Rectal smooth muscle tissue (tissue), 1 donor: Measurements from ENCODE around the gene ACBD6.
A peak's percentile ranks its signal among the peaks of the same experiment; 100 is the strongest.
"Not testable (repeated sequence)": the region's sequence is repeated elsewhere in the genome, so short reads cannot be mapped to it uniquely, and the experiment has no call there.

Experiments
- H3K27ac ChIP-seq: one replicate; pipeline ENCODE4 v1.7.0; 2013; ENCODE audit warnings: low read depth, low read length, inconsistent platforms
- H3K27me3 ChIP-seq: one replicate; pipeline ENCODE4 v1.7.0; 2013; ENCODE audit warnings: low read length; ENCODE audit not compliant: control insufficient read depth, insufficient read depth
- H3K36me3 ChIP-seq: one replicate; pipeline ENCODE4 v1.7.0; 2013; ENCODE audit warnings: low read length; ENCODE audit not compliant: control insufficient read depth, insufficient read depth
- H3K4me1 ChIP-seq: one replicate; pipeline ENCODE4 v1.7.0; 2013; ENCODE audit warnings: low read length; ENCODE audit not compliant: control insufficient read depth, insufficient read depth
- H3K4me3 ChIP-seq: one replicate; pipeline ENCODE4 v1.7.0; 2013; ENCODE audit warnings: low read length
- H3K9ac ChIP-seq: one replicate; pipeline ENCODE4 v1.7.0; 2013; ENCODE audit warnings: low read length

Gene ACBD6

GRCh38 chr1:180502361-180503279 is at the start of gene ACBD6:
TSS of gene ACBD6 (minus strand) at chr1:180502577. CDS start at chr1:180502266, 311 bp downstream.
- H3K4me3 ChIP-seq, result peak within 1 kb of the TSS; percentile 78
- peak within 1 kb of the TSS; percentile 90 for H3K27ac ChIP-seq
- H3K4me1 ChIP-seq, result peaks cover 9% of the 10 kb centered on the region
- no peaks in the 10 kb centered on the region for H3K36me3 ChIP-seq
- H3K9ac ChIP-seq, result peak within 1 kb of the TSS; percentile 75
- no peaks in the 10 kb centered on the region for H3K27me3 ChIP-seq

DNA sequence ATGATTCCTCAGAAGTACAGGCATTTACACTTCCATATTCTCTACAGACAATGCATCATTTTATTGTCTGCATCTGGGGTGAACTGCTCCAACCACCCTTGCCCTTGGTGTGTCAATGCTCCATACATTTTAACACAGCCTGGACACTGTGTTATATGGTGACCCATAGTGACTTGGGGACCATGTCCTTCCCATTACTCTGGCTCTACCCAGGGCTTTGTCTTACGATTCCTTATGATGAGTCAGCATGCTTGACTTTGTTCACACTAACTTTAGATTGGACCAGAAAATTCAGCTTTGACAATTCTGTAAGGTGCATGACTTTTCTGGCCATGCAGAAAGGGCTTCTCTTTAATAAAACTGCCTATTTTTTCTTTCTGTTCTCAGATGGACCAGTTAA is 49.6 kb upstream of the ACBD6 start:
- Histone ChIP-seq H3K27ac (no peak overlapping the region), H3K9ac (no peak overlapping the region), H3K27me3 (no peaks in the 10 kb centered on the region), H3K36me3 (no peaks in the 10 kb centered on the region), H3K4me3 (no peak overlapping the region), H3K4me1 (no peaks in the 10 kb centered on the region)

GRCh38 chr1:180550241-180550640 is 47.9 kb upstream of the ACBD6 start:
- Histone ChIP-seq H3K27me3 (no peaks in the 10 kb centered on the region), H3K9ac (no peak overlapping the region), H3K27ac (no peak overlapping the region), H3K4me1 (no peaks in the 10 kb centered on the region), H3K36me3 (no peaks in the 10 kb centered on the region), H3K4me3 (no peak overlapping the region)

DNA sequence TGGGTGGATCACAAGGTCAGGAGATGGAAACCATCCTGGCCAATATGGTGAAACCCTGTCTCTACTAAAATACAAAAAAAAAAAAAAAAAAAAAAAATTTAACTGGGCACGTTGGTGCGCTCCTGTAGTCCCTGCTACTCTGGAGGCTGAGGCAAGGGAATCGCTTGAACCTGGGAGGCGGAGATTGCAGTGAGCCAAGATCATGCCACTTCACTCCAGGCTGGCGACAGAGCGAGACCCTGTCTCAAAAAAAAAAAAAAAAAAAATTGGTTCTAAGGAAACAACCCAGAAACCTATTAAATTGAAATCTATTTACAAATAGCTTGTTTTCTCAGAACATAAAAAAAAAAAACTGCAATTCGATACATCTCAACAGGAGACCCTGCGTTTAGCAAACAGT is 47.4 kb upstream of the ACBD6 start:
- not testable (repeated sequence) for H3K9ac ChIP-seq, H3K4me3 ChIP-seq, H3K4me1 ChIP-seq, H3K27me3 ChIP-seq, H3K36me3 ChIP-seq, H3K27ac ChIP-seq

DNA sequence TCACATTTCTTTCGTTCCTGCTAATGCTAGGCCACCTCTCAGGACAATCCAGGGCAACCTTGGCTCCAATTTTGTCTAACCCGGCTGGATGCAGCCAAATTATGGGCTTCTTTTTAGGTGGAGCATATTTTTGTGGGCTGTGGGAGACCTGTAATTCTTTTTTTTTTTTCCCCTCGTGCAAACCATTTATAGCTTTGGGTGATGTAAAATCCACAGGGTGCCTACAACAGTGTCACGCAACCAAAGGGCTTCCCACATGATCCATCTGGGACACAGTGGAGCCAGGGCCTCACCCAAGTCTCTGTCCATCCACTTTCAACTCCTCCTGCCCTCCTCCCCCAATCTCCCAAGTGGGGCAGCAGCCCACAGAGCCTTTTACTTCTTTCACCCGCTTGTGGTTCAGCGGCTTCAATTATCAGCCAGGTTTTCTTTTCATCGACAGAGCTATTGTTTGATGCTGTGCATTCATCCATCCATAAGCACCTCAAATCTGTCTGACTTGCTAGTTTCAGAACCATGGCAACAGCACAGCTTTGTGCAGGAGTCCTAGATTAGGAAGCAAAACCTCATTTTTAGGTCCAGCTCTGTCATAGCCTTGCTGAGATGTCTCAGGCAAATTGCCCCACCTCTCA is 46.4 kb upstream of the ACBD6 start:
- Histone ChIP-seq H3K27ac (no peak overlapping the region), H3K4me3 (no peak overlapping the region), H3K27me3 (no peaks in the 10 kb centered on the region), H3K36me3 (no peaks in the 10 kb centered on the region), H3K4me1 (no peaks in the 10 kb centered on the region), H3K9ac (no peak overlapping the region)

DNA sequence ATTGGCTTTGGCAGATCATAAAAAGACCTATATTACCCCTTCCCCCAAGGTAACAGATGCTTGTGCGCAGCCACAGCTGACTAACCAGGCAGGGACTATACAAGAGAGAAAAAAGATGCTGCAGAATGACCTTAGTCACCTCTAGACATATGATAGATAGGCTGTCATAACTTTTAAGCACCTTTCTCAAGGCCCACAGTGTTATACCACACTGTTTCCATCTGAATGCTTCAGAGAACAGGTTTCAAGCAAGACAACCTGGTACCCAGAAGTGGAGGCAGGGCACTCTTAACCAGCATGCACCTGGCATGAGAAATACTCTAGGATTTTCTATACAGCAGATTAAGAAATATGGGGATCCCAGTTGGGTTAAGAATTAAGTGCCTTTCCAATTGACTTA is 43.6 kb upstream of the ACBD6 start:
- no peak overlapping the region for H3K4me3 ChIP-seq
- no peaks in the 10 kb centered on the region for H3K36me3 ChIP-seq
- H3K9ac ChIP-seq, result no peak overlapping the region
- no peaks in the 10 kb centered on the region for H3K4me1 ChIP-seq
- no peak overlapping the region for H3K27ac ChIP-seq
- no peaks in the 10 kb centered on the region for H3K27me3 ChIP-seq

DNA sequence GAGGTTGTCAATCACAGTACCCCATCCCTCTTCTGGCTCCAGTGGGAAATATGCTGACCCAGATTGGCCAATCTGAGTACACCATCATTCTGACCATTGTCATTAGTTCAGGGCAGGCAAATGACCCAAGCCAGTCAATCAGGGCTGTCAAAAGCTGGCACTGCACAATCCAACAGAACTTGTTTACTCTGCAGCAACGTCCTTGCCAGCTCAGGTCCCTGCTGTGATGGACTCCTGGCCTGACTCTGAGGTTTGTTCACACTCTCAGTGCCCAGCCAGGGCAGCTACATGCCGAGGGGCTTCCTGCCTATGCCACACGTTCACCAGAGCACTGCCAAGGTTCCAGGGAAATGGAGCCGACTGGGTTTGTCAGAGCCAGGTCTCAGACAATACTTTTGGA is 41.7 kb upstream of the ACBD6 start:
- H3K27me3 ChIP-seq, result no peaks in the 10 kb centered on the region
- H3K9ac ChIP-seq, result no peak overlapping the region
- H3K4me3 ChIP-seq, result no peak overlapping the region
- H3K36me3 ChIP-seq, result no peaks in the 10 kb centered on the region
- no peaks in the 10 kb centered on the region for H3K4me1 ChIP-seq
- H3K27ac ChIP-seq, result no peak overlapping the region

DNA sequence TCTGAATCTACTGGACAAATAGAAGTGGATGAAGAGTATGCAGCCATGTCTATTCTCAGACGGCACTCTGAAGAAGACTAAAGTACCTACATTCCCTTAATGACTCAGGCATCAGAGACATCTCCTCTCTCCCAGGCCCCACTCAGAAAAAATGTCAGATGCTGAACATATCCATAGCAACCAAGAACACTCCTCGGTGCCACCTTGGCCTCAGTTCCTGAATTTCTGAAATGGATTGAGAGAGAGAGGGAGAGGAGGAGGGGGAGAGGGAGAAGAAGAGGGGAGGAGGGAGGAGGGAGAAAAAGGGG is 40.4 kb upstream of the ACBD6 start:
- Histone ChIP-seq H3K9ac (no peak overlapping the region), H3K4me3 (no peak overlapping the region), H3K27me3 (no peaks in the 10 kb centered on the region), H3K27ac (peak overlapping the region; percentile 30), H3K4me1 (no peaks in the 10 kb centered on the region), H3K36me3 (no peaks in the 10 kb centered on the region)

GRCh38 chr1:180542113-180542837 is 39.9 kb upstream of the ACBD6 start:
- H3K4me3 ChIP-seq, result no peak overlapping the region
- H3K27ac ChIP-seq, result peak overlapping the region; percentile 30
- H3K9ac ChIP-seq, result no peak overlapping the region
- H3K4me1 ChIP-seq, result no peaks in the 10 kb centered on the region
- H3K36me3 ChIP-seq, result no peaks in the 10 kb centered on the region
- no peaks in the 10 kb centered on the region for H3K27me3 ChIP-seq

DNA sequence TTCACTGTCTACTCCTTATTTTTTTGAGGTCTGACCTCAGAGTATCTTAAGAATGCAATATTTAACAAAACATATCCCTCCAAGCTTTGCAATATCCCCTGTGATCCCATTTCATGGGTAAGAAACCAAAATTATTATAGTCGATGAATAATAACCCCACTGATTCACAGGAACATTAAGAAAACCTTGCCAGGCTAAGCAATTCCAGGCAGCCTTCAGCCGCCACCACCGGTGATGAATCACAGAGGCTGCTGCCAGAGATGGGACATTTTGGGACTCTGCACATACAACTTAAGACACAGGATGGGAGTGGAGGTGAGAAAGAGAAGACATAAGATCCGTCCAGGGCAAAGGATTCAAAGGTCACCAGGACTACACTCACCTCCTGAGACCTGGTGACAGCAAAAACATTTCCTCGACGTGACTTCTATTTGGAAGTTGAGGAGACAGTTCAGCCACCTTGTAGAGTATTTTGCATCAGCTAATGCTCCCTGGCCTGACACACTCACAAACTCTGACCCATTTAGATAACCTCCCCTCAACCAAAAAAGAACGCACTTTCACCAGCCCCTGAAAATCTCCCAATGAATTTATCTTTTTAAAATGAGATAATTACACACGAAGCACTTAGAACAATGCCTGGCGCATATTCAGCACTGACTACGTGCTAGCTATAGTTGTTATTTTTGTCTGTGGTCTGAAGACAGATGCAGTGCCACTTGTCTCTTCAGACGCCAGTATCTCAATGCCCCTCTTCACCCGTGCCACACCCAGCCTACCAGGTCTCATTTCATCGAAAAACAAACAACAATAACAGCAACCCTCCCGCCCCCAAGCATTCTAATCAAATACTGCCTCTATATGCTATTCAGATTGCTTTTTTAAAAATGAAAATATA is 38.6 kb upstream of the ACBD6 start:
- no peak overlapping the region for H3K27ac ChIP-seq
- no peaks in the 10 kb centered on the region for H3K4me1 ChIP-seq
- H3K36me3 ChIP-seq, result no peaks in the 10 kb centered on the region
- H3K4me3 ChIP-seq, result no peak overlapping the region
- H3K27me3 ChIP-seq, result no peaks in the 10 kb centered on the region
- H3K9ac ChIP-seq, result no peak overlapping the region

DNA sequence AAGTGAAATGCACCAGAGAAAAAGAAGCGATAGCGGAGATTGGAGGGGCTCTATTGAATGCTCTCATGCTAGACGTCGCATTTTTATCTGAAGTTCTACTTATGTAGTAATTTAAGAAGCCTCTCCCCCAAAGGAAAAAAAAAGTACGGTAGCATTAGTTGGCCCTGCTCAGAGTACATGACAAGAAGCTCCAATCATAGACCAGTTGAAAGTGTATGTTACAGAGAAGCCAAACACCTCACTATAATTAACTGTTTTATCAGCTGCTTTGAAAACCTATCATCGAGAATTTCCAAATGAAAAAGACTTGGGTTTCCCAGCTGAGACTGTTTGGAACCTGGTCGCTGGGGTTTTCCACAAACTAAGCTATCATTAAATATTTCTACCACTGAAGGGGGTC is 36.8 kb upstream of the ACBD6 start:
- Histone ChIP-seq H3K27me3 (no peaks in the 10 kb centered on the region), H3K4me1 (no peaks in the 10 kb centered on the region), H3K36me3 (no peaks in the 10 kb centered on the region), H3K27ac (no peak overlapping the region), H3K9ac (no peak overlapping the region), H3K4me3 (no peak overlapping the region)

- no peak overlapping the region for H3K9ac ChIP-seq
- H3K4me3 ChIP-seq, result no peak overlapping the region
- H3K27me3 ChIP-seq, result no peaks in the 10 kb centered on the region
- H3K4me1 ChIP-seq, result no peaks in the 10 kb centered on the region
- H3K36me3 ChIP-seq, result no peaks in the 10 kb centered on the region
- H3K27ac ChIP-seq, result no peak overlapping the region
These were observed 34.5 kb upstream of the ACBD6 start for GRCh38 chr1:180536821-180537372.
